HEK293T (cell line): ENCODE measurements around the gene LRIG2.

Experiments used
- CTCF ChIA-PET: fragments of 350-600 bp; formaldehyde crosslinking; extraction: SDS; loops from one replicate; lab custom pipeline; 2021; ENCODE audit warnings: antibody characterized with exemption, inconsistent platforms; lab: Yijun Ruan, JAX
- POLR2A ChIA-PET: fragments of 350-600 bp; formaldehyde crosslinking; extraction: SDS; loops from one replicate; lab custom pipeline; 2020; ENCODE audit warnings: antibody characterized with exemption, inconsistent platforms; lab: Yijun Ruan, JAX
- DNase-seq: peaks from one replicate; pipeline ENCODE4 v3.0.0; 2012; ENCODE audit warnings: mixed read lengths; ENCODE audit errors: extremely low spot score
- ARNT ChIP-seq: fragments of 450-650 bp; IDR thresholded peaks from 2 replicates; pipeline ENCODE4 v1.6.1; 2017; ENCODE audit warnings: mild to moderate bottlenecking
- BHLHE40 ChIP-seq: fragments of 450-650 bp; IDR thresholded peaks from 2 replicates; pipeline ENCODE4 v1.6.1; 2016; ENCODE audit warnings: mild to moderate bottlenecking, moderate library complexity, borderline replicate concordance
- CTBP1 ChIP-seq: fragments of 450-650 bp; IDR thresholded peaks from 2 replicates; pipeline ENCODE4 v1.6.1; 2016; ENCODE audit warnings: borderline replicate concordance
- ELF4 ChIP-seq: fragments of 450-650 bp; IDR thresholded peaks from 2 replicates; pipeline ENCODE4 v1.6.1; 2017; ENCODE audit warnings: antibody characterized with exemption
- FOXA1 ChIP-seq: fragments of 450-650 bp; IDR thresholded peaks from 2 replicates; pipeline ENCODE4 v1.6.1; 2016; ENCODE audit warnings: mild to moderate bottlenecking
- FOXK2 ChIP-seq: fragments of 450-650 bp; IDR thresholded peaks from 2 replicates; pipeline ENCODE4 v1.6.1; 2016; ENCODE audit warnings: mild to moderate bottlenecking
- FOXM1 ChIP-seq: fragments of 450-650 bp; IDR thresholded peaks from 2 replicates; pipeline ENCODE4 v1.6.1; 2017; ENCODE audit warnings: mild to moderate bottlenecking, borderline replicate concordance
- HDGF ChIP-seq: fragments of 450-650 bp; IDR thresholded peaks from 2 replicates; pipeline ENCODE4 v1.6.1; 2017; ENCODE audit warnings: antibody characterized with exemption, borderline replicate concordance
- L3MBTL2 ChIP-seq: fragments of 450-650 bp; conservative IDR thresholded peaks from 2 replicates; pipeline ENCODE4 v1.6.1; 2016; ENCODE audit warnings: mild to moderate bottlenecking
- LEF1 ChIP-seq: fragments of 450-650 bp; IDR thresholded peaks from 2 replicates; pipeline ENCODE4 v1.6.1; 2017; ENCODE audit warnings: mild to moderate bottlenecking, borderline replicate concordance
- NFRKB ChIP-seq: fragments of 450-650 bp; IDR thresholded peaks from 2 replicates; pipeline ENCODE4 v1.6.1; 2016; ENCODE audit warnings: mild to moderate bottlenecking, moderate library complexity
- PKNOX1 ChIP-seq: fragments of 450-650 bp; IDR thresholded peaks from 2 replicates; pipeline ENCODE4 v1.6.1; 2016
- SP1 ChIP-seq: fragments of 450-650 bp; IDR thresholded peaks from 2 replicates; pipeline ENCODE4 v1.6.1; 2017
- SUZ12 ChIP-seq: fragments of 450-650 bp; IDR thresholded peaks from 2 replicates; pipeline ENCODE4 v1.6.1; 2016; ENCODE audit warnings: mild to moderate bottlenecking
- TARDBP ChIP-seq: fragments of 450-650 bp; IDR thresholded peaks from 2 replicates; pipeline ENCODE4 v1.6.1; 2016
- ZNF384 ChIP-seq: fragments of 450-650 bp; IDR thresholded peaks from 2 replicates; pipeline ENCODE4 v1.6.1; 2016

Gene LRIG2

DNA sequence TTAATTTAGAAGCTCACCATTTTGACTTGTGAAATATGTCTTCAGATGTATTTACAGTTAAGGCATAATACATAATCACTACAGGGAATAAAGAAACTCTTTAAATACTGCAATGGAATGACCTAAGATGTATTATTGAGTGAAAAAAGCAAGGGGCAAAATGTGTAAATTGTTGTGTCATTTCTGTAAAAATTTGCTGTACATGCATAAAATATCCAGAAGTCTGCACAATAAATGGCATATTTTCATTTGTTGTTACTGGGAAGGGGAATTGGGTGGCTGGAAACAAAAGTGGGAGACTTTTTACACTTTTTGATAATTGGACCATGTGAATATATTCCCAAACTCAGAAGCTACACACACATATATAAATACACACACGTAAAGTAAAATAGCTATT is 17.1 kb downstream of the LRIG2 start:
- DNase-seq: no peak
- TF ChIP-seq FOXA1 (no peak), CTBP1 (no peak), PKNOX1 (no peak), ARNT (no peak), L3MBTL2 (no peak), HDGF (no peak), FOXK2 (no peak), FOXM1 (no peak), BHLHE40 (no peak)
- CTCF ChIA-PET: interaction anchor here (1.5 kb wide), 1 partner anchor 17 kb away, joined by 5 read pairs; the partner anchor contains the start of gene LRIG2
- POLR2A ChIA-PET: no interaction called here

- CTCF ChIA-PET: no interaction called here
- no peak for TF ChIP-seq SUZ12
- no peak for TF ChIP-seq SP1
- no peak for TF ChIP-seq FOXK2
- TF ChIP-seq CTBP1: no peak
- TF ChIP-seq LEF1: no peak
- no peak for TF ChIP-seq FOXA1
- no peak for TF ChIP-seq ELF4
- no peak for TF ChIP-seq HDGF
- TF ChIP-seq TARDBP: no peak
- no peak for TF ChIP-seq ARNT
- no peak for TF ChIP-seq ZNF384
- TF ChIP-seq BHLHE40: no peak
- no peak for TF ChIP-seq FOXM1
- TF ChIP-seq PKNOX1: no peak
- TF ChIP-seq NFRKB: no peak
- TF ChIP-seq L3MBTL2: no peak
- DNase-seq: no peak
- POLR2A ChIA-PET: no interaction called here
Observed at GRCh38 chr1:113091988-113092594, 19.1 kb downstream of the LRIG2 start.

- POLR2A ChIA-PET: interaction anchor here (1.1 kb wide), 1 partner anchor 22 kb away, joined by 3 read pairs; the partner anchor contains the start of gene LRIG2
- CTCF ChIA-PET: interaction anchor here (1.5 kb wide), 1 partner anchor 21 kb away, joined by 7 read pairs; the partner anchor contains the start of gene LRIG2
- TF ChIP-seq NFRKB: no peak
- no peak for DNase-seq
Observed at GRCh38 chr1:113094506-113094905, 21.5 kb downstream of the LRIG2 start.

- TF ChIP-seq TARDBP (no peak), L3MBTL2 (no peak), BHLHE40 (no peak), ARNT (no peak), CTBP1 (no peak), SP1 (no peak), SUZ12 (no peak), HDGF (no peak)
- POLR2A ChIA-PET: no interaction called here
Observed at GRCh38 chr1:113095790-113096455, 22.9 kb downstream of the LRIG2 start.

DNA sequence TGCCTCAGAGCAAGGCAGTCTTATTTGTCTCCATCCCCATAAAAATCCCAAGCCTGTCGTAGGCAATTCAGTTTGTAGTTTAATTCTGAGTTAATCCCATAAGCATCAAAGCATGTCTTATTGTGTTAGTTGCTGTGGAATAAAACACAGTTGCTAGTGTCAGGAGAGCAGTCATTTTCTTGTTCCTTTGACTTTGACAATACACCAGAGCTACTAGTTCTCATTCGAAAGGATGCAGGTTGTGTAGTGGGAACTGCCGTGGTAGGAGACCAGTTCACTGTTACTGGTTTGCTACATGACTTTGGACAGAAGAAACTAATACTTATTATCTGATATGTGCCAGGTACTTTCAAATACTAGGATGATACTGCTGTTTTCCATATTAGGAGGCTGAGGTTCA is 23.5 kb downstream of the LRIG2 start:
- ChIA-PET CTCF (interaction anchor here (1.3 kb wide), 1 partner anchor 24 kb away, joined by 5 read pairs; the partner anchor contains the start of gene LRIG2), POLR2A (no interaction called here)
- no peak for TF ChIP-seq NFRKB
- TF ChIP-seq ZNF384: no peak
- TF ChIP-seq FOXM1: no peak
- TF ChIP-seq FOXA1: no peak
- no peak for TF ChIP-seq ARNT
- no peak for TF ChIP-seq SUZ12
- no peak for TF ChIP-seq LEF1
- no peak for TF ChIP-seq PKNOX1
- no peak for TF ChIP-seq FOXK2
- no peak for TF ChIP-seq L3MBTL2
- no peak for TF ChIP-seq HDGF
- no peak for TF ChIP-seq CTBP1
- TF ChIP-seq BHLHE40: no peak
- TF ChIP-seq ELF4: no peak
- TF ChIP-seq TARDBP: no peak
- no peak for TF ChIP-seq SP1
- DNase-seq: no peak

More at GRCh38 chr1:113095790-113096455, 22.9 kb downstream of the LRIG2 start:
- CTCF ChIA-PET: interaction anchor here (1.3 kb wide), 1 partner anchor 24 kb away, joined by 5 read pairs; the partner anchor contains the start of gene LRIG2
- DNase-seq: no peak

GRCh38 chr1:113101588-113101987 is 28.6 kb downstream of the LRIG2 start:
- CTCF ChIA-PET: no interaction called here
- no peak for DNase-seq
- TF ChIP-seq SUZ12 (no peak), L3MBTL2 (no peak), PKNOX1 (no peak), FOXK2 (no peak), TARDBP (no peak), ELF4 (no peak), CTBP1 (no peak), HDGF (no peak), BHLHE40 (no peak), SP1 (no peak)
- POLR2A ChIA-PET: no interaction called here
